ENCODE results near the gene OASL.
"Not testable (repeated sequence)": the region's sequence is repeated elsewhere in the genome, so short reads cannot be mapped to it uniquely, and the experiment has no call there.

Gene OASL, protein sequence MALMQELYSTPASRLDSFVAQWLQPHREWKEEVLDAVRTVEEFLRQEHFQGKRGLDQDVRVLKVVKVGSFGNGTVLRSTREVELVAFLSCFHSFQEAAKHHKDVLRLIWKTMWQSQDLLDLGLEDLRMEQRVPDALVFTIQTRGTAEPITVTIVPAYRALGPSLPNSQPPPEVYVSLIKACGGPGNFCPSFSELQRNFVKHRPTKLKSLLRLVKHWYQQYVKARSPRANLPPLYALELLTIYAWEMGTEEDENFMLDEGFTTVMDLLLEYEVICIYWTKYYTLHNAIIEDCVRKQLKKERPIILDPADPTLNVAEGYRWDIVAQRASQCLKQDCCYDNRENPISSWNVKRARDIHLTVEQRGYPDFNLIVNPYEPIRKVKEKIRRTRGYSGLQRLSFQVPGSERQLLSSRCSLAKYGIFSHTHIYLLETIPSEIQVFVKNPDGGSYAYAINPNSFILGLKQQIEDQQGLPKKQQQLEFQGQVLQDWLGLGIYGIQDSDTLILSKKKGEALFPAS

DNA sequence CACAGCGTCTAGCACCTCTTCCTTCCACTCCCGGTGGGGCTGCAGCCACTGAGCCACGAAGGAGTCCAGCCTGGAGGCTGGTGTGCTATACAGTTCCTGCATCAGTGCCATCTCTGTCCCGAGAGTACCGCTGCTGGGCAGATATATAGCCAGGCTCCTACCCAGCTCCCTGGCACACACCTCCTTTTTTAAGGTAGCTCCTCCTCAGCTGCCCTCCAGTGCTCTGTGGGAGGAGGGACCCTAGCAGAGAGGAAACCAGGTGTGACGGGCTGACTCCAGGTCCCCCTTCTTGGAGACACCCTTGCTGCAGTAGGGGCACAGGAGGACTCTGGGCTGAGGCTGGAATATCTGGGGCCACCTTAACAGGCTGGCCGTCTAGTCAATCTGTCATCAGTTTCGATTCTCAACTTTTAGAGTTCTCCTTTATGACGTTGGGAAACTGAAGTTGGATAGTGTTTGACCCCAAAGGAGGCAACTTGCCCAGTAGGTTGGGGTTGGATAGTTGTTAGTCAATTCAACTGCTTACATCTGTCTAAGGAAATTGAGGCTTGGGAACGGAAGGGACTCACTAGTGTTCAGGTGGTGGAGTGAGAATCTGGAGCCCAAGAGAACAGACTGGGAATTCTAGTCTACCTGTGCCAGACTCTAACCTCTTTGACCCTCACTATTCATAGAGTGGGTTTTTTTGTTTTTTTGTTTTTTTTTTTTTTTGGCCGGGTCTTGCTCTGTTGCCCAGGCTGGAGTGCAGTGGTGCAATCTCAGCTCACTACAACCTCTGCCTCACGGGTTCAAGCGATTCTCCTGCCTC, at the start of gene OASL:
Gene OASL, minus strand, starts transcription at position 386 of the 808 bp plus-strand sequence. Its CDS starts 275 bp downstream, at position 111.
- DNase-seq, result peak; percentile 64

DNA sequence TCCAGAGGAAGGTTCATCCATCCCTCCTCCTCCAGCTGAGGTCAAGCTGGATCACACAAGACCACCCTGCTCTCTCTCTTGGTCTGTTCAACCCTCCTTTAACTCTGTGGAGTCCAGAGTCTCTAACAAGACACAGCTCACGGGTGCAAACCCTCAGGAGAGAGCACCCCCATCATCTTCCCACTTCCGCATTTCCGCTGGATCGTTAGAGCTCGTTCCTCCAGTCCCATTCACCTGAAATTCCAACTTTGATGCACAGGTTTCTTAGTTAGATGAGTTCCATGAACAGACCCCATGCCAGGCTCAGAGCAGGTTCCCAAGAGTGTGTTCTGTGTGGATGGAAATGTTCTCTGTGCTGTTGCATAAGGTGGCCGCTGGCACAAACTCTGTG, 49.1 kb upstream of the OASL start:
- DNase-seq, result no peak

DNA sequence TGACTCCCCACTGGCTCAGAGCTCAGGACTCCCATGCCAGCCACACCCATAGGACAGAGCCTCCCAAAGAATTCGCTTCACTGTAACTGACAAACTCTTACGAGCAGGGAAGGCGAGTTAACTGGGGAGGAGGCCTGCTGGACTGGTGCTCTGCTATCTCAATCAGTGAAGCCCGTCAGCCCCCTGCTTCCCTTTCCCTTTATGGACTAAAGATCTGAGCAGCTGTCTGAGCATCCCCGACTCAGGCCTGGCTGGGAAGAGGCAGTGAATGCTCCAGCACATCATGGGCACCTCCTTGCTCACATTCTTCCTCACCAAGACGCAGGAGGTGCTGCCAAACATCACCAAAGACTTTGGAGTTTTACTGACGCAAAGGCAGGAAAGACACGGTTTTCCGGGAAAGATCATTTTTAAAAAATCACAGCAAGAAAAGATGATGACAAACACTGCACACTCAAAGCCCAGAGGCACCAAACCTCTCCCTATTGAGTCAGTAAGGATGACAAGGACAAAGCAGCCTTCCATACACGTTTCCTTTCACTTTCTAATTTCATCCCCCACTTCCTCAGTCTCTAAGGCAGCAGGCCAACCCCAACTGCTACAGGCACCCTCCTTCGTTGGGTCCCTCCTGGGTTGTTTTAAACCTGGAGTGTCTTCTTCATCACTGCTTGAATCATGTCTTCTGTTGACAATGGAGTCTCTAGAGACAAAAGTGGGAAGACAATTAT, 48.6 kb upstream of the OASL start:
- DNase-seq, result peak; percentile 37

DNA sequence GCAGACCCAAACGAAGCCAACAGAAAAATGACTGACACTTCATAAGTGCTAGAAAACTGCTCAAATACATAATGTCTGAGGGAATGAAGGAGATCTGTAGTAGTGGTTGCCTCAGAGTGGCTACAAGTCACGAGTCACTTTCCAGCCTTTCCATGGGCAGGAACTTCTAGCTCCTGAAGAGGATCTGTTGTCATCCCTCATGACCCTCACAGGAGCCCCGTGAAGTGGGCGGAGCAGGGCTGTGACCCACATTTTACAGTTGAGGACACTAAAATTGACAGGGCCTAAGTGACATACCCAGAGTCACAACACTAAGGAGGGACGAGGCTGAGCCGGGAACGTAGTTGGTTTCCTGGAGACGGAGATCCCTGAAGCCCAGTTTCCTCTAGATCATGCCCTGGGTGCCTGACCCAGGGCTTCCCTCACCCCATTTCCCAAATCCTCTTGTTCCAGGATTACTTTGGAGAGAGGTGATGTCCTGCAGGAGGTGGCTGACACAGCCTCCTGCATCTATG, 47.8 kb upstream of the OASL start:
- no peak for DNase-seq

- no peak for DNase-seq
Measured at GRCh38 chr12:121085506-121086353, 46.7 kb upstream of the OASL start.

GRCh38 chr12:121085069-121085468, 46.0 kb upstream of the OASL start:
- DNase-seq, result no peak

DNA sequence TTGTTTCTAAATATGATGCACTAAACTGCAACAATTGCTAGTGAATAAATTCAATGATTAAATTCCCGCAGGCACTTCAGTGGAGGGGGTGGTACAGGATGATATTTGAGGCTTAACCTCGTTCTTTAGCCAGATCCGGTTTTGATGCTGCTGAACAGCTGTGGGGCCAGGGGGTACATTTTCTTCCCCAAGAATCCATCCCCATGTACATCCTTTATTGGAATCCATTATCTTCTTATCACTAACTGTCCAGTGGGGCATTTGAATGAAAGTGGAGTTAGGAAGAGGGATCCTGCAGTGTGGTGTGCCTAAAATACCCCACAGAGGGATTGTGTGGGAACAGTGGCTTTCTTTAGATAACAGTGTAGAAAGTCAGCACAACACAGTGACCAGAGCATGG, 45.2 kb upstream of the OASL start:
- DNase-seq, result no peak

GRCh38 chr12:121080909-121081308, 41.9 kb upstream of the OASL start:
- DNase-seq, result no peak

GRCh38 chr12:121079736-121080272, 40.8 kb upstream of the OASL start:
- no peak for DNase-seq

- DNase-seq, result not testable (repeated sequence)
Measured at GRCh38 chr12:121077440-121077839, 38.4 kb upstream of the OASL start.

GRCh38 chr12:121075911-121076310, 36.9 kb upstream of the OASL start:
- not testable (repeated sequence) for DNase-seq

DNA sequence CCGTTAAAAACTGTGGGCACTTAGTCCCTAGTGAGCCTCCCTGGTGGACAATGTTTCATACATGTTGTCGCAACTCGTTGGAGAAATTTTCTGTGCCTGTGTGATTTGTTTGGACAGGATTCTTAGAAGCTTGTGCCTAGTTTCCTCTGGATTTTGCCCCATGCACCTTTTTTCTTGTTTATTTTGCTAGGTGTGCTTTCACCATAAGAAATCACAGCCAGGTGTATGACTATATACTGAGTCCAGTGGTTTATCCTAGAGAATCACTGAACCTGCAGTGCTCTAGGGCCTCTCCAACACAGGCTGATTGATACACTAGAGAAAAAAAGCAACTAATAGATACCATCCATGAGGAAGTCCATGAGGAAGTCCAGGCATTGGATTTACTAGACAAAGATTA, 33.1 kb upstream of the OASL start:
- DNase-seq, result no peak

DNA sequence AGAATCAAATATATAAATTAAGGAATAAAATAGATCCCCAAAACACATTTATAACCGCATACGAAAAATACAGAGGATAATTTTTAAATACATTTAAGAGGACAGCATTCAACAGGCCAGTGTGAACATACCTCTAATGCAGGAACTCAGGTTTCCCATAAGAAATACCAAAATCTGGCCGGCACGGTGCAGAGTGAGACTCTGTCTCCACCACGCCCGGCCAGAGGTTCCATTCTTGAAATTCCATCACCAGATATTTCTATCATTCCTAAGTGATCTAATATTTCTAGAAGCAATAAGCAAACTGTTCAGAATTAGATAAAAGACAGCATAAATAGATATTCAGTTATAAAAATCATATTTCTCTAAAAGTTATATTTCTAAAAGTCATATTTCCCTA, 30.2 kb upstream of the OASL start:
- no peak for DNase-seq

DNA sequence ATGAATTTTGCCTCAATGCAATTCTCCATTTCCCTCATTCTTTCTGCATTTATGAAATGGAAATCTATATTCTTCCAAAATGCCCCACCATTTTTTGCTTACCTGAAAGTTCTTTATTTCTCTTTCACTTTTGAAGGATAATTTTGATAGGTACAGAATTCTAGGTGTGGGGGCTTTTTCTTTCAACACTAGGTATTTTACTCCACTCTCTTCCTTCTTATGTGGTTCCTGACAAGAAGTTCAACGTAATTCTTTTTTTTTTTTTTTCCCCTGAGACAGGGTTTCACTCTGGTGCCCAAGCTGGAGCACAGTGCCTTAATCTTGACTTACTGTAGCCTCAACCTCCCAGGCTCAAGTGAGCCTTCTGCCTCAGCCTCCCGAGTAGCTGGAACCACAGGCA, 26.3 kb upstream of the OASL start:
- no peak for DNase-seq

GRCh38 chr12:121064586-121064985, 25.5 kb upstream of the OASL start:
- not testable (repeated sequence) for DNase-seq

DNA sequence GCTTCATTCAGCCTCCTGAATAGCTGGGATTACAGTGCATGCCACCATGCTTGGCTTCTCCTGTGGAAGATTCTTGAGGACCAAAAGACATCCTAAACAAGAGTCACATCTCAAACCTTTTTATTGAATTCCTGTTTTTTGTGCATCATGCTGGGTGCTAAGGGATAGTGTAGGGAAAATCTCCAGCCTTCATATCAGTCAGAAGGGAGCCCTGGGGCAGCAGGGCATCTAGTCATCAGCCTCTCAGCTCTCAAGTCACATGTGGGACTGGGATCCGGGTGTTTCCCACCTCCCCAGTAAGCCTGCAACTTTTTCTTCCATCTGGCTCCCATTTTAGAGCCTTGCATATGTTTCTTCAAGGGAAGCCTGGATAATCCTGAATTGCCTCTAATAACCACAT, 25.1 kb upstream of the OASL start:
- no peak for DNase-seq

DNA sequence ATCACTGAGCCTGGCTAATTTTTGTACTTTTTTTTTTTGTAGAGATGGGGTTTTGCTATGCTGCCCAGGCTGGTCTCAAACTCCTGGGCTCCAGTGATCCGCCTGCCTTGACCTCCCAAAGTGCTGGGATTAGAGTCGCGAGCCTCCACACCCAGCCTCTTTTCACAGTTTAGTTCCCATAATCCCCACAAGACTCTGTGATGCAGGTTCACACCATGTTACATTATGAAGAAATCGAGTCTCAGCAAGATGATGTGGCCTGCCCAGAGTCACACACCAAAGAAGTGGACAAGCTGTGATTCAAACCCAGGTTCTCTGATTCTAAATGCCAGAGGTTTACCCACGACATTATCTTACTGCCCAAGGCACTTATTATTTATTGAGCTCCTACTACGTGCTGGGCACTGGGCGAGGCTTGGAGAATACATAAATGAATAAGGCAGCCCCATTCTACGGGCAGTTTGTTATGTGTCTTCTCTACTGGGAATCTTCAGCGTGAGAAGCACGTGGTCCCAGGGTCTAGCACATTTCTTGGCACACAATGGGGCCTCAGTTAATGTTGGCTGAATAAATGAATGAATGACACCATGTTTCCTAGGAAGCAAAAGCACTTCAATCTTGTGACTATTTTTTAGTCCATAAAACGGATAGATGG, 23.5 kb upstream of the OASL start:
- no peak for DNase-seq

- peak; percentile 71 for DNase-seq
Measured at GRCh38 chr12:121061831-121062230, 22.8 kb upstream of the OASL start.

- DNase-seq, result peak; percentile 93
Measured at GRCh38 chr12:121060149-121061001, 21.3 kb upstream of the OASL start.

Data from OCI-M1 (cell line).